Raji (cell line): ENCODE results near the gene GCFC2.

ENCODE experiments used
- POLR2A ChIP-seq: IDR thresholded peaks from 2 replicates; pipeline ENCODE4 v1.6.1; 2011; ENCODE audit warnings: low read depth, low read length, control low read depth; ENCODE audit not compliant: insufficient read depth

The GCFC2 gene

GRCh38 chr2:75710577-75711253, at the start of gene GCFC2:
TSS of gene GCFC2 (minus strand) at chr2:75710915. CDS start at chr2:75710855, 60 bp downstream.
- TF ChIP-seq POLR2A, result peak; percentile 58

GRCh38 chr2:75752828-75753227, 42.1 kb upstream of the GCFC2 start:
- no peak for TF ChIP-seq POLR2A

- TF ChIP-seq POLR2A, result no peak
Observed at GRCh38 chr2:75751824-75752468, 41.2 kb upstream of the GCFC2 start.

GRCh38 chr2:75751360-75751759, 40.6 kb upstream of the GCFC2 start:
- no peak for TF ChIP-seq POLR2A

- TF ChIP-seq POLR2A, result no peak
Observed at GRCh38 chr2:75737961-75738360, 27.2 kb upstream of the GCFC2 start.

GRCh38 chr2:75736276-75736675, 25.6 kb upstream of the GCFC2 start:
- no peak for TF ChIP-seq POLR2A

GRCh38 chr2:75729861-75730260, 19.1 kb upstream of the GCFC2 start:
- TF ChIP-seq POLR2A, result no peak

- TF ChIP-seq POLR2A, result no peak
Observed at GRCh38 chr2:75728614-75729419, 18.1 kb upstream of the GCFC2 start.

- no peak for TF ChIP-seq POLR2A
Observed at GRCh38 chr2:75722687-75723086, 12.0 kb upstream of the GCFC2 start.

GRCh38 chr2:75720525-75720924, 9.8 kb upstream of the GCFC2 start:
- TF ChIP-seq POLR2A, result no peak

- no peak for TF ChIP-seq POLR2A
Observed at GRCh38 chr2:75719616-75720015, 8.9 kb upstream of the GCFC2 start.

- TF ChIP-seq POLR2A, result no peak
Observed at GRCh38 chr2:75716406-75716805, 5.7 kb upstream of the GCFC2 start.

GRCh38 chr2:75710220-75710576, 517 bp downstream of the GCFC2 start:
- TF ChIP-seq POLR2A, result no peak

GRCh38 chr2:75709297-75709696, 1.4 kb downstream of the GCFC2 start:
- no peak for TF ChIP-seq POLR2A

- no peak for TF ChIP-seq POLR2A
Observed at GRCh38 chr2:75707901-75708300, 2.8 kb downstream of the GCFC2 start.

GRCh38 chr2:75705921-75706320, 4.8 kb downstream of the GCFC2 start:
- TF ChIP-seq POLR2A, result no peak

GRCh38 chr2:75703589-75704287, 7.0 kb downstream of the GCFC2 start:
- TF ChIP-seq POLR2A, result no peak
